HL-60 (cell line): ENCODE measurements around the gene ANXA3.

Experiments
- DNase-seq, 2 experiments: peaks; one replicate each; pipeline ENCODE4 v3.0.0-alpha.2; 2010 to 2020; ENCODE audit warnings: low read depth in 1 of 2, low spot score in 1 of 2
- H3K27ac ChIP-seq: fragments of 250-450 bp; sonication (Bioruptor Pico); replicated peaks from 2 replicates; pipeline ENCODE4 v1.5.1; 2020; ENCODE audit warnings: mild to moderate bottlenecking, moderate library complexity
- H3K27me3 ChIP-seq: fragments of 250-450 bp; sonication (Bioruptor Pico); 2 replicates; pipeline ENCODE4 v1.5.1; 2021; ENCODE audit warnings: mild to moderate bottlenecking, moderate library complexity; ENCODE audit not compliant: insufficient read depth, poor library complexity, severe bottlenecking
- H3K4me3 ChIP-seq: replicated peaks from 2 replicates; pipeline ENCODE4 v1.5.1; 2011; ENCODE audit warnings: mild to moderate bottlenecking, control low read depth, low read length; ENCODE audit not compliant: insufficient read depth
- GABPA ChIP-seq: IDR thresholded peaks from 2 replicates; pipeline ENCODE4 v1.6.1; 2012; ENCODE audit warnings: low read depth
- POLR2AphosphoS5 ChIP-seq: IDR thresholded peaks from 2 replicates; pipeline ENCODE4 v1.6.1; 2012; ENCODE audit warnings: low read depth
- SPI1 ChIP-seq: IDR thresholded peaks from 2 replicates; pipeline ENCODE4 v1.6.1; 2012; ENCODE audit warnings: low read depth, mild to moderate bottlenecking, borderline replicate concordance
- TF ChIP-seq, protein P1 (sequence below): IDR thresholded peaks from 2 replicates; pipeline ENCODE4 v1.6.1; 2012; ENCODE audit warnings: low read depth; ENCODE audit not compliant: insufficient replicate concordance
- TF ChIP-seq, protein P2 (sequence below): IDR thresholded peaks from one replicate; pipeline ENCODE4 v1.5.1; 2011; ENCODE audit warnings: low read length, control low read depth, inconsistent platforms; ENCODE audit not compliant: insufficient read depth

ANXA3 gene

DNA sequence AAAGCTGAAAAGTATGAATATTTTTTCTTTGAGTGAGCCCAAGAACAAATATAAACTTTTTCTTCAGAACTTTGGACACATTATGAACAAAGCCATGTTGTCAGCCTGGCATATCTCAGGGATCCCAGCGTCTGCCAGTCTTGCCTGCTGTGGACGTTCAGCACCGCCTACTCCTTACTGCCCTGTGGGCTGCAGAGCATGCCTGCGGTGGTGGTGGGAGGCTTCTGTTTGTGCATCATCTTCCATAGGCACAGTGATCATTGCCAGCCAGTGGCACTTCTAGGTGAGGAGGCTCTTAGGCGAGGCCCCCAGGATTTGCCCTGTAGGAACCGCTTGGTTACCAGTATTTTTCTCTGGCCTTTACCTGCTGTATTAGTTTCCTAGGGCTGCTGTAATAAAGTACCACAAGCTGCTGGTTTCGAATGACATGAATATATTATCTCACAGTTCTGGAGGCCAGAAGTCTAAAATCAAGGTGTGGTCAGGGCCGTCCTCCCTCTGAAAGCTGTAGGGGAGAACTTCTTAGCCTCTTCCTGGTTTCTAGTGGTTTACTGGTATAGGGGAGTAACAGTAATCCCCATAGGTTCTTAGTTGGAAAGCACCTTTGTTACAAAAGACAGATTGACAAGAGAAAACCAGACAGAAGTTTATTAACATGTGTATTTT lies 15.4 kb downstream of the ANXA3 start:
- H3K4me3 ChIP-seq: no peak overlapping the region
- no peak for TF ChIP-seq GABPA
- TF ChIP-seq SPI1: no peak
- TF ChIP-seq, protein P1, sequence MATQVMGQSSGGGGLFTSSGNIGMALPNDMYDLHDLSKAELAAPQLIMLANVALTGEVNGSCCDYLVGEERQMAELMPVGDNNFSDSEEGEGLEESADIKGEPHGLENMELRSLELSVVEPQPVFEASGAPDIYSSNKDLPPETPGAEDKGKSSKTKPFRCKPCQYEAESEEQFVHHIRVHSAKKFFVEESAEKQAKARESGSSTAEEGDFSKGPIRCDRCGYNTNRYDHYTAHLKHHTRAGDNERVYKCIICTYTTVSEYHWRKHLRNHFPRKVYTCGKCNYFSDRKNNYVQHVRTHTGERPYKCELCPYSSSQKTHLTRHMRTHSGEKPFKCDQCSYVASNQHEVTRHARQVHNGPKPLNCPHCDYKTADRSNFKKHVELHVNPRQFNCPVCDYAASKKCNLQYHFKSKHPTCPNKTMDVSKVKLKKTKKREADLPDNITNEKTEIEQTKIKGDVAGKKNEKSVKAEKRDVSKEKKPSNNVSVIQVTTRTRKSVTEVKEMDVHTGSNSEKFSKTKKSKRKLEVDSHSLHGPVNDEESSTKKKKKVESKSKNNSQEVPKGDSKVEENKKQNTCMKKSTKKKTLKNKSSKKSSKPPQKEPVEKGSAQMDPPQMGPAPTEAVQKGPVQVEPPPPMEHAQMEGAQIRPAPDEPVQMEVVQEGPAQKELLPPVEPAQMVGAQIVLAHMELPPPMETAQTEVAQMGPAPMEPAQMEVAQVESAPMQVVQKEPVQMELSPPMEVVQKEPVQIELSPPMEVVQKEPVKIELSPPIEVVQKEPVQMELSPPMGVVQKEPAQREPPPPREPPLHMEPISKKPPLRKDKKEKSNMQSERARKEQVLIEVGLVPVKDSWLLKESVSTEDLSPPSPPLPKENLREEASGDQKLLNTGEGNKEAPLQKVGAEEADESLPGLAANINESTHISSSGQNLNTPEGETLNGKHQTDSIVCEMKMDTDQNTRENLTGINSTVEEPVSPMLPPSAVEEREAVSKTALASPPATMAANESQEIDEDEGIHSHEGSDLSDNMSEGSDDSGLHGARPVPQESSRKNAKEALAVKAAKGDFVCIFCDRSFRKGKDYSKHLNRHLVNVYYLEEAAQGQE: no peak
- no peak for TF ChIP-seq POLR2AphosphoS5
- TF ChIP-seq, protein P2, sequence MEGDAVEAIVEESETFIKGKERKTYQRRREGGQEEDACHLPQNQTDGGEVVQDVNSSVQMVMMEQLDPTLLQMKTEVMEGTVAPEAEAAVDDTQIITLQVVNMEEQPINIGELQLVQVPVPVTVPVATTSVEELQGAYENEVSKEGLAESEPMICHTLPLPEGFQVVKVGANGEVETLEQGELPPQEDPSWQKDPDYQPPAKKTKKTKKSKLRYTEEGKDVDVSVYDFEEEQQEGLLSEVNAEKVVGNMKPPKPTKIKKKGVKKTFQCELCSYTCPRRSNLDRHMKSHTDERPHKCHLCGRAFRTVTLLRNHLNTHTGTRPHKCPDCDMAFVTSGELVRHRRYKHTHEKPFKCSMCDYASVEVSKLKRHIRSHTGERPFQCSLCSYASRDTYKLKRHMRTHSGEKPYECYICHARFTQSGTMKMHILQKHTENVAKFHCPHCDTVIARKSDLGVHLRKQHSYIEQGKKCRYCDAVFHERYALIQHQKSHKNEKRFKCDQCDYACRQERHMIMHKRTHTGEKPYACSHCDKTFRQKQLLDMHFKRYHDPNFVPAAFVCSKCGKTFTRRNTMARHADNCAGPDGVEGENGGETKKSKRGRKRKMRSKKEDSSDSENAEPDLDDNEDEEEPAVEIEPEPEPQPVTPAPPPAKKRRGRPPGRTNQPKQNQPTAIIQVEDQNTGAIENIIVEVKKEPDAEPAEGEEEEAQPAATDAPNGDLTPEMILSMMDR: no peak
- H3K27me3 ChIP-seq: no peaks in the 10 kb centered on the region
- DNase-seq: no peak
- H3K27ac ChIP-seq: no peak overlapping the region

DNA sequence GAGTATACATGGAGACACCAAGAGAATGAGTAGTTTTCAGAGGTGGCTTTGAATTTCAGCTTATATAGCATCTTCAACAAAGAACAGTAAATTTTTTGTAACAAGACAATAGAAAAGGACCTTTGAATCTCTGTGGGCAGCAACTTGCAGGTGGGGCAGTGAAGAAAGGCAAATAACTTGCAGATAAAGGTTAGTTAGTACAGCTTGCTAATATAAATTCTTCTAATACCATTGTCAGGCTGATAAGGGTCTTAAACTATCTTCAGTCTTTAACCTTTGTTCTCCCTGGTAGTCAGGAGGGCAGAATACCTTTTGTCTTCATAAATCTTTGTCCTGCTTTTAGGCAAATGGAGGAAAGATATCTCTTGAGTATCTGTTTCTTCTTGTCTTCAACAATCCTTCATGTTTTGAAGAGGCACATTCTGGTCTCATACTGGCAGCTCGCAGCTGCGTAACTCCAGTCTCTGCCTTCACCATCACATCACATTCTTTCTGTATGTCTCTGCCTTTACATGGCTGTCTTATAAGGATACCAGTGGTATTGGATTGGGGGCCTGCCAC lies 16.0 kb downstream of the ANXA3 start:
- H3K4me3 ChIP-seq: no peak overlapping the region
- TF ChIP-seq GABPA (no peak), POLR2AphosphoS5 (no peak), SPI1 (no peak)
- TF ChIP-seq, protein P2: no peak
- TF ChIP-seq, protein P1: no peak
- H3K27ac ChIP-seq: no peak overlapping the region
- H3K27me3 ChIP-seq: no peaks in the 10 kb centered on the region
- DNase-seq: no peak

DNA sequence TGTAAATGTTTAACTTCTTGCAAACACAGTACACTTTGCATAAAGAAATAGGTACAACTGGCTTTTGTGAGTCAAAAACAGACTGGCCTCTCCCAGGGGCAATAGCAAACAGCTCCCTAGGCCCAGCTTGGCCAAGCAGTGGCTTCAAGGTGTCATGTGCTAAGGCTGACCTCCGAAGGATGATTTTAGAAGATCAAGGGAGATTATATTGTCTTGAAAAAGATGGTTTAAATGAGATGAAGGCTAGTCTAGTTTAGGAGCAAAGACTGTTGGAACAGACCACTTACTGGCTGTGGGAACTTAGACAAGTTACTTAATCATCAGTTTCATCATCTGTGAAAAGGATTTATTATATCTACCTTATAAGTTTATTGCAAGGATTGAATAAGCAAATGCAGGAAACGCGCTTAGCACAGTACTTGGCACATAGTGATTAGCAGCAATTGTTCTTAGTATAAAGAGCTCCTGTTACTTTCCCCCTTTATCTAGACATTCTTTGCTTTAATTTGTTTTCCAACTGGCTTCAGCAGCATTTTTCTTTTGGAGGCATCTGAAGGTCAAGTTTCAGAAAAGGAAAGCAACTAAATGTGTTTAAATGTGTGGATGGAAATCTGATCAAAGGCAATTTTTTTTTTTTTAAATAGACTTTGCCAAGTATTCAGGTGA lies 17.2 kb downstream of the ANXA3 start:
- TF ChIP-seq SPI1: no peak
- no peak for TF ChIP-seq POLR2AphosphoS5
- TF ChIP-seq, protein P2: no peak
- TF ChIP-seq, protein P1: no peak
- no peak for TF ChIP-seq GABPA
- H3K27me3 ChIP-seq: no peaks in the 10 kb centered on the region
- H3K27ac ChIP-seq: no peak overlapping the region
- DNase-seq: no peak
- no peak overlapping the region for H3K4me3 ChIP-seq
